HG03175 (cell line): Measurements from ENCODE around the gene SPATA25.

Experiments used
- ATAC-seq: cut with Tn5 transposase; IDR thresholded peaks from one replicate; pipeline ENCODE4 v1.9.1; 2021; ENCODE audit warnings: mild to moderate bottlenecking, moderate library complexity; ENCODE audit not compliant: unreplicated experiment

The SPATA25 gene

GRCh38 chr20:45867136-45867818 lies 20.1 kb downstream of the SPATA25 start:
- ATAC-seq = no peak

- no peak for ATAC-seq
Measured at GRCh38 chr20:45866454-45866853, 21.0 kb downstream of the SPATA25 start.

DNA sequence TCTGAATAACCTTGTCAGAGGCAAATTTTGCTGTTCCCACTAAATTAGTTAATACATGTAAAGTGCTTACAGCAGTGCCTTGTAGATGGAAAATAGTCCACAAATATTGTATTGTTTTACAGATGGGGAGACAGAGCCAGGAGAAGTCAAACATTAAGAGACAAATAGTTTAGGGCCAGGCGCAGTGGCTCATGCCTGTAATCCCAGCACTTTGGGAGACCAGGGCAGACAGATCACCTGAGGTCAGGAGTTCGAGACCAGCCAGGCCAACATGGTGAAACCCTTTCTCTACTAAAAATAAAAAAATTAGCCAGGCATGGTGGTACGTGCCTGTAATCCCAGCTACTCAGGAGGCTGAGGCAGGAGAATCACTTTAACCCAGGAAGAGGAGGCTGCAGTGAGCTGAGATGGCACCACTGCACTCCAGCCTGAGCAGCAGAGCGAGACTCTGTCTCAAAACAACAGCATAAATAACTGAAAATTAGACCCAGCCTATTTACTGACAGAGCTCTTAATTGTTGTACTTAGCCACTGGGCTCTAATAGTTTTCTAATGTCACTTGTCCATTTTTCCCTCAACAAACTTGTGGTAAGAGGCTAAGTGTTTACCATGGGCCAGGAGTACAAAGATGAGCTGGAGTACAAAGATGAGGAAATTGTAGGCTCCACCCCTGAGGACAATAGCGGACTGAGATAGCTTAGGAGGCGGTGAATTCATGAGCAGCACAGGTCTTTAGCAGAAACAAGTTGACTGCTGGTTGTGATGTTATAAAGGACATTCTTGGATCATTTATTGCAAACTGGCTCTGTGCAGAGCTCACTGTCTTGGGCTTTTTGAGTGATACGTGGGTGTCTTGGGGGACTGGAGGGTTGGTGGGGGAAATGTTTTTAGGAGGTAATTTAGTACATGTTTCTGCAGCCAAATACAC lies 23.6 kb downstream of the SPATA25 start:
- no peak for ATAC-seq

- ATAC-seq = no peak
Measured at GRCh38 chr20:45861221-45862075, 26.0 kb downstream of the SPATA25 start.

GRCh38 chr20:45860560-45861220 lies 26.7 kb downstream of the SPATA25 start:
- ATAC-seq = no peak

DNA sequence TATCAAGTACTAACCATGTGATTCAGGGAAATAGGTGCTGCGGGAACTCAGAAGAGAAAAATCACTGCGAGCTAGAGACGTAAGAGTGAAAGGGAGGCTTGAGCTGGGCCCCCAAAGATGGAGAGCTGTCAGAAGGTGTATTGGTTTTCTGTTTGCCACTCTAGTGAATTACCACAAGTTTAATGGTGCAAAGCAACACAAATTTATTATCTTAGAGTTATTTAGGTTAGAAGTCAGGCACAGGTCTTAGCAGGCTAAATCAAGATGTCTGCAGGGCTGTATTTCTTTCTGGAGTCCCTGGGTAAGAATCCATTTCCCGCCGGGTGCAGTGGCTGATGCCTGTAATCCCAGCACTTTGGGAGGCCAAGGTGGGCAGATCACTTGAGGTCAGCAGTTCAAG lies 27.5 kb downstream of the SPATA25 start:
- ATAC-seq = no peak

GRCh38 chr20:45857882-45858216 lies 29.6 kb downstream of the SPATA25 start:
- ATAC-seq = peak; percentile 22

- ATAC-seq = peak; percentile 97
Measured at GRCh38 chr20:45857114-45857881, 30.1 kb downstream of the SPATA25 start, which contains the start of the genes ACOT8 and ZSWIM3. Gene ACOT8 (minus strand): TSS chr20:45857392. CDS start chr20:45857315, 77 bp downstream. Gene ZSWIM3 (plus strand): TSS chr20:45857614. CDS start chr20:45857826, 212 bp downstream.

- no peak for ATAC-seq
Measured at GRCh38 chr20:45853484-45853883, 33.9 kb downstream of the SPATA25 start.

DNA sequence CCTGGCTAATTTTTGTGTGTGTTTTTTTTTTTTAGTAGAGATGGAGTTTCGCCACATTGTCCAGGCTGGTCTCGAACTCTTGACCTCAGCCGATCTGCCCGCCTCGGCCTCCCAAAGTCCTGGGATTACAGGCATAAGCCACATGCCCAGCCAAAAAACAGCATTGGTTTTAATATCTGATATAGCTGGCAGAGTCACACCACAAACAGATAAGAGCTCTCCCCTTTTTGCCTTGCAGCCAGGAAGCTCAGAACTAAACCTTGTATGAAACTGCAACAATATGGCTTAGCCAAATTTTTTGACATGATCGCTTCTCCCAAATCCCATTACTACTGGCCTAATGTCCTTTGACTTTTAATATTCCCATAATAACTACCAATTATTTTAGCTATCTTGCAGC lies 35.1 kb downstream of the SPATA25 start:
- ATAC-seq = no peak

DNA sequence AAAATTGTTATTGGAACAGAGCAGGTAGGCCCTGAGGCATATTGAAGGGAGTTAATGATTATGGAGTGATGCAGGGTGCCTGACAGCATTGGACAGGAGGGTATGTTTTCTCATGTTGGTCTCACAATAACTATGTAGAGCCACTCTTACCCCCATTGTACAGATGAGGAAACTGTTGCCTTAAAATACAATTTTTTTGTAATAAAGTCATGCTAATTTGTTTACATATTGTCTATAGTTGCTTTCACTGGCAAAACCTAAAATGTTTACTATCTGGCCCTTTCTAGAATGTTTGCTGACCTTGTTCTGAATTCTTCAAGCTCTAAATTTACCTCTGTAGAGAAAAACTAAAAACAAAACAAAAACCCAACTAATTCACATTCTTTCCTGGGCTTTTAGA lies 35.9 kb downstream of the SPATA25 start:
- no peak for ATAC-seq

- no peak for ATAC-seq
Measured at GRCh38 chr20:45850926-45851325, 36.5 kb downstream of the SPATA25 start.

DNA sequence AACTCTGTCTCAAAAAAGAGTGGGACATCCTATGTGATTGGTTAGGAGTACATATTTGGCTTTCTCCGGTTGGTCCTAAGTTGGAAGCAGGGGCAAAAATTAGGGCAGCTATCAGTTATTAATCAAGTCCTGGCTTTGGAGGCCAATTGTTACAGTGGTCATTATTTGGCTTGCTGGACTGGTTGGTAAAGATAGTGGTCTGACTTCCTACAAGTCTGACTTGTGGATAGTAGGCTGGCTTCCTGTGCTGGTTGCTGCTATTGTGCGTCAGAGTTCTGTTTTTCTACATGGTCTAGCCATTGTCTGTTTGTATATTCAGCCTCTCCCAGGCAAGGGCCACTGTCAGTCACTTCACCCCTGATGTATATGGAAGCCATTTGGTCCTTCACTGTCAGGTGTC lies 37.2 kb downstream of the SPATA25 start:
- no peak for ATAC-seq

DNA sequence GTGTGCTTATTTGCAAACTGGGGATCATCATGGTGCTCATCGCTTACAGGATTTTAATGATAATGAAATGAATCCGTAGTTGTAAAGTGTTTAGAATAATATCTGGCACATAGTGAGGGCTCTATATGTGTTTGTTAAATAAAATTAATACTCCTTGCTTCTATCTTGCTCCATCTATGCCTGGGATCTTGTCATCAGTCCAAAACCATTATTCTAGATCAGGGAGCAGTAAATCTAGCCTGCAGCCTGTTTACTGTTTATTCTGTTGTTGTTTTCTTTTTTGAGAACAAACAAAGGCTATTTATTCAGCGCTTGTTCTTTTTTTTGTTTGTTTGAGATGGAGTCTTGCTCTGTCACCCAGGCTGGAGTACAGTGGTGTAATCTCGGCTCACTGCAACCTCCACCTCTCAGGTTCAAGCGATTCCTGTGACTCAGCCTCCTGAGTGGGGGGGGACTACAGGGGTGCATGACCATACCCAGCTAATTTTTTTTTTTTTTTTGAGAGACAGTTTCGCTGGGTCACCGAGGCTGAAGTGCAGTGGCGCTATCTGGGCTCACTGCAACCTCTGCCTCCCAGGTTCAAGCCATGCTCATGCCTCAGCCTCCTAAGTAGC lies 38.3 kb downstream of the SPATA25 start:
- ATAC-seq = no peak

DNA sequence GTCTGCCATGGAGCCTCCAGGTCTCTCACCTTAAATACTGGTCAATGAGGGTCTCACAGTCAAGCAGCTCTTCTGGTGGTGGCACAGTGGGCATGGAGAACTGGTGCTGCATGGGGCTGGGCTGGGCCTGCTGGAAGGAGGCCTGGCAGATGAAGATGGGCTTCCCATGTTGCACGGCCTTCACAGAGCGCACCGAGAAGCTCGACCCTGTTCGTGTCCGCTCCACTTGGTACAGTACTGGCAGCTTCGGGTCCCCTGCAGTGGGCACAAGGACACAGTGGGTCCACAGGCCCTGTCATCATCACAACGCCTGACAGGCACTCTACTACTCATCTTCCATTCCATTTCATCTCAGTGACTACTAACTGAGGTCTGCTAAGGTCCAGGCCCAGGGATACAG lies 39.0 kb downstream of the SPATA25 start:
- ATAC-seq = no peak

- no peak for ATAC-seq
Measured at GRCh38 chr20:45845452-45845851, 42.0 kb downstream of the SPATA25 start.

DNA sequence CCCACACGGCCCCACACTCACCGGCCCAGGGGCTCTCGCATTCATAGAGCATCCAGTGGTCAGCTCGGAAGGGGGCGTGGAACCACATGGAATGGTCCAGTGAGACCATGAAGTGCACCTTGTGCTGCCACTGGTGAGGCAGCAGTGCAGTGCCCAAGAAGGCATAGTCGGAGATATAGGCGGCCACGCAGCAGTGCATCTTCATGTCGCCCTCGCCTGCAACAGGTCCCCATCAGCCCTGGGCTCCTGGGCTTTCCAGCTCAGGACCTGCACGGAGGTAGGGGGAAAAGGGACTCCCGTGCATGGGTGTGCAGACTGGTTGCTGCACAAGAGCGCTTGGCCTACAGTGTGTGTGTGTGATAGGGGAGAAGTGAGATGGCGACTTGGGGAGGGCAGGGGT lies 43.9 kb downstream of the SPATA25 start:
- ATAC-seq = no peak

GRCh38 chr20:45842169-45842812 lies 45.1 kb downstream of the SPATA25 start:
- peak; percentile 83 for ATAC-seq
